Testis (tissue), 2 donors: ENCODE results near the gene CSF2RB.

ENCODE experiments used
- CTCF ChIP-seq, 3 experiments: fragments of 450-650 bp in 2 of 3; fragments of 200-600 bp in 1 of 3; sonication (generic) in 1 of 3; IDR thresholded peaks; one replicate each; pipeline ENCODE4 v1.5.1; 2016 to 2019; ENCODE audit warnings: antibody characterized with exemption in 3 of 3, mild to moderate bottlenecking in 2 of 3, moderate library complexity in 1 of 3
- POLR2A ChIP-seq: fragments of 450-650 bp; IDR thresholded peaks from one replicate; pipeline ENCODE4 v1.6.1; 2017; ENCODE audit warnings: antibody characterized with exemption, mild to moderate bottlenecking, moderate library complexity

DNA sequence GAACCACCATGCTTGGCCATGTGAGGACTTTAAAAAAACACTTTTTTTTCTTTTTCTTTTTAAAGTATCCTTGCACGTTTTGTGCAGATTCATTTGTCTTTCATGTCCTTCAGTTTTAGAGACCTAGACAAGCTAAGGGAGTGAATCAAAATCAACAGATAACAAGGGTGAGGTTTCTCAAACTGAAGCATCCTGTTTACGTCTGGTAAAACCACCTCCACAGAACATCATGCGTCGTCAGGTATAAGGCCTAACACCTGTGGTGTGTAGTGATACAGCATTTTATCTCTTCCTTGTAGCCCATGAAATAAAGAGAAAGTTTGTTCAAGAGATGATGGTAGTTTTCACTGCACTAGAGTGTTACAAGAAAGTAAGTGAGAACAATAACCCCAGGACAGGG, 26.3 kb upstream of the CSF2RB start:
- TF ChIP-seq CTCF (IDR thresholded peaks at IDR 0.05) (no peak), POLR2A (no peak)
